Gastroesophageal sphincter (tissue), 4 donors: Measurements from ENCODE around the gene CREM. TPM values are rescaled to one million over a fixed set of nuclear protein-coding genes. Genes with fewer than 3 reads are reported as not detected.

Experiments
- ATAC-seq: fragments of 150-250 bp; one replicate; pipeline ENCODE4 v1.9.1; 2016; ENCODE audit warnings: mild to moderate bottlenecking, moderate library complexity
- H3K27ac ChIP-seq, 4 donors: fragments of 200-600 bp; sonication (generic) in 3 of 4; 1 replicate in 3 of 4; 2 replicates in 1 of 4; pipeline ENCODE4 v1.5.1; 2016 to 2019
- H3K27me3 ChIP-seq: fragments of 200-600 bp; sonication (generic); one replicate; pipeline ENCODE4 v1.5.1; 2019
- H3K36me3 ChIP-seq, 2 donors: fragments of 200-600 bp; sonication (generic); one replicate each; pipeline ENCODE4 v1.5.1; 2019; ENCODE audit warnings: control low read depth in 1 of 2
- H3K4me1 ChIP-seq, 3 donors: fragments of 200-600 bp; sonication (generic); 1 replicate in 2 of 3; 2 replicates in 1 of 3; pipeline ENCODE4 v1.5.1; 2016 to 2019; ENCODE audit warnings: control low read depth in 2 of 3
- H3K4me3 ChIP-seq, 2 donors: fragments of 200-600 bp; sonication (generic); one replicate each; pipeline ENCODE4 v1.5.1; 2019; ENCODE audit warnings: mild to moderate bottlenecking in 1 of 2, moderate library complexity in 1 of 2
- H3K9me3 ChIP-seq, 3 donors: fragments of 200-600 bp; sonication (generic); one replicate each; pipeline ENCODE4 v1.5.1; 2017 to 2019; ENCODE audit warnings: control low read depth in 2 of 3
- EP300 ChIP-seq: sonication (generic); formaldehyde crosslinking; IDR thresholded peaks from one replicate; pipeline ENCODE4 v1.6.1; 2017; ENCODE audit warnings: antibody characterized with exemption, mild to moderate bottlenecking
- POLR2A ChIP-seq, 2 donors: fragments of 450-650 bp; IDR thresholded peaks; one replicate each; pipeline ENCODE4 v1.6.1; 2017; ENCODE audit warnings: antibody characterized with exemption in 2 of 2, mild to moderate bottlenecking in 2 of 2, moderate library complexity in 1 of 2
- POLR2AphosphoS5 ChIP-seq: sonication (generic); formaldehyde crosslinking; IDR thresholded peaks from one replicate; pipeline ENCODE4 v1.6.1; 2017; ENCODE audit warnings: antibody characterized with exemption
- whole genome bisulfite sequencing, 2 donors: methylation state at CpG; one replicate each; pipeline ENCODE4 v1.1.5; 2018; ENCODE audit warnings: low coverage in 1 of 2; 5-methylcytosine and 5-hydroxymethylcytosine counted together
- total RNA-seq, 4 donors: library from RNA; depleted of rRNA; stranded (reverse); fragments of >200 nt; gene quantifications; one replicate each; pipeline ENCODE4 v1.1.0, GENCODE V29; 2016
- TF ChIP-seq, protein P1 (sequence below), 4 experiments: fragments of 200-600 bp in 2 of 4; fragments of 450-650 bp in 2 of 4; sonication (generic) in 1 of 4; IDR thresholded peaks; one replicate each; pipeline ENCODE4 v1.5.1; 2017 to 2019; ENCODE audit warnings: antibody characterized with exemption in 4 of 4, mild to moderate bottlenecking in 2 of 4, moderate library complexity in 2 of 4

CREM gene
- total RNA-seq, 4 donors from 2014 or later: 37.7 to 78.1 (median 47.1) TPM

DNA sequence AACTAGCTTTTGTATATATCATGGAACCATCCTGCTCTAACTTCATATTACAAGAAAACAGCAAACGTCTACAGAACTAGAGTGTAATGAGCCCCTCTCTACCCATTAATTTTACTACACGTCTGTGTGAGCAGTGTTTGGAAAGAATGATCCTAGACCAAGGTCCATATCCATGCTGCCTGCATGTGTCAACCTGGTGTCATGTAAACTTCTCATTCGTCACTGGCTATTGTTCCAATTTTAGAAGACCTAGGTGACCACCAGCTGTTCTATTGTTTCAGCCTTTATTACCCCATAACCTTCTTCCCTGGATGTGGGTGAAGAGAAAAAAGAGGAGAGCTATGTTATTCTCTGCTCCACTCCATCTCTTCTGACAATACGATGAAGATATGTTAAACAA is 77.1 kb downstream of the CREM start:
- Histone ChIP-seq H3K27me3 (no peaks in the 10 kb centered on the region), H3K4me3 (no peak overlapping the region), H3K9me3 (no peaks in the 10 kb centered on the region), H3K36me3 (peaks cover 0 to 16% of the 10 kb centered on the region in 2 donors), H3K4me1 (peaks cover 0 to 2% (median 0%) of the 10 kb centered on the region in 3 donors), H3K27ac (no peak overlapping the region)
- ATAC-seq: no peak
- TF ChIP-seq POLR2AphosphoS5 (no peak), EP300 (no peak), POLR2A (IDR thresholded peaks at IDR 0.05) (no peak)
- TF ChIP-seq, protein P1, sequence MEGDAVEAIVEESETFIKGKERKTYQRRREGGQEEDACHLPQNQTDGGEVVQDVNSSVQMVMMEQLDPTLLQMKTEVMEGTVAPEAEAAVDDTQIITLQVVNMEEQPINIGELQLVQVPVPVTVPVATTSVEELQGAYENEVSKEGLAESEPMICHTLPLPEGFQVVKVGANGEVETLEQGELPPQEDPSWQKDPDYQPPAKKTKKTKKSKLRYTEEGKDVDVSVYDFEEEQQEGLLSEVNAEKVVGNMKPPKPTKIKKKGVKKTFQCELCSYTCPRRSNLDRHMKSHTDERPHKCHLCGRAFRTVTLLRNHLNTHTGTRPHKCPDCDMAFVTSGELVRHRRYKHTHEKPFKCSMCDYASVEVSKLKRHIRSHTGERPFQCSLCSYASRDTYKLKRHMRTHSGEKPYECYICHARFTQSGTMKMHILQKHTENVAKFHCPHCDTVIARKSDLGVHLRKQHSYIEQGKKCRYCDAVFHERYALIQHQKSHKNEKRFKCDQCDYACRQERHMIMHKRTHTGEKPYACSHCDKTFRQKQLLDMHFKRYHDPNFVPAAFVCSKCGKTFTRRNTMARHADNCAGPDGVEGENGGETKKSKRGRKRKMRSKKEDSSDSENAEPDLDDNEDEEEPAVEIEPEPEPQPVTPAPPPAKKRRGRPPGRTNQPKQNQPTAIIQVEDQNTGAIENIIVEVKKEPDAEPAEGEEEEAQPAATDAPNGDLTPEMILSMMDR (IDR thresholded peaks at IDR 0.05): no peak
- 41 to 67% methylated on average over 3 to 4 of the region's 4 CpGs for WGBS, 2 donors

DNA sequence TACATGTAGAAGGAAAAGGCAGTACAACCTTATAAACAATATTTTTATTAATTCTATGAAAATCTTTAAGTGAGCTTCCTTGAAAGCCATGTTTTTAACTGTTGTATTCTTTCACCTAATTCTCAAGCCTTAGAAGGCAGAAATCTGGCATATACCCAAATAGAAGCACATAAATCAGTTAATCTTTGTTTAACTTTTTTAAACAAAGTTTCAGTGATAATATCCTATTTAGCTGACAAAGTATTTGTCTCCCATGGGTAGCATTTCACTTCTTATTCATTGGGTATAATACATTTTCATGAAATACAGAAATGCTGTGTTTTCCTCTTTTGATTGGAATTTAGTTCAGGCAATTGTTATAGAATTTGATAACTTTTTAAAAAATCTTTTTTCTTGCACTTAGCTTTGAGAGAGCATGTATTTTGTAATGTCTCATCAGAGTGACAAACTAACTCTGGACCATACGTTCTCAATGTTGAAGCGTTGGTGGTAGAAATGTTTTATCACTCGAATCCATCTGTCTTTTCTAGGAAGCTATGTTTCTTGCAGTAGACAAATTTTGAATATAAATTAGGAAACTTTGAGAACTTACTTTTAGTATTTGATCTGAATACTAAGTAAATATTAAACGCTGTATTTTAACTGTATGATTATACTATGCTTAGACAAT is 78.1 kb downstream of the CREM start:
- H3K9me3 ChIP-seq: no peaks in the 10 kb centered on the region
- no peak overlapping the region for H3K27ac ChIP-seq
- no peak overlapping the region for H3K4me3 ChIP-seq
- WGBS, 2 donors: 73 to 90% methylated on average over 4 of the region's 4 CpGs
- no peaks in the 10 kb centered on the region for H3K27me3 ChIP-seq
- TF ChIP-seq, protein P1 (IDR thresholded peaks at IDR 0.05): no peak
- TF ChIP-seq POLR2A (IDR thresholded peaks at IDR 0.05) (no peak), EP300 (no peak), POLR2AphosphoS5 (no peak)
- H3K36me3 ChIP-seq: peaks cover 0 to 22% of the 10 kb centered on the region in 2 donors
- peaks cover 0 to 2% (median 0%) of the 10 kb centered on the region in 3 donors for H3K4me1 ChIP-seq
- ATAC-seq: no peak

DNA sequence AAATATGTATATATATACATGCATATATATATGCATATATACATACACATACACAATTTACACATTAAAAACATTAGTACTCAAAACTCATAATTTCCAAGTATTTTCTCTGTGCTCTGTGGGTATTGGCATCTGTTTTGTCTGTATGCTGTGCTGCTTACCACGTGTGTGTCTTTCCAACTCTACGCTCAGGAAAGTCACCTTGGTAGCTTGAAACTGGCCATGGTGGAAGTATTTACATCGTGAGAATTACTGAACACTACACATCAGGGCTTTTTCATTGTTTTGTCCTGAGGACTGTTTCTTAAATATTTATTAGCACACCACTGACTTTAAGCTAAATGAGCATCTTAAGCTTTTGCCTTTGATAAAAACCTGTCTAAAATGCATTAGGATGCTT is 79.6 kb downstream of the CREM start:
- H3K9me3 ChIP-seq: no peaks in the 10 kb centered on the region
- 85 to 100% methylated on average over 1 to 3 of the region's 3 CpGs for WGBS, 2 donors
- H3K4me3 ChIP-seq: no peak overlapping the region
- H3K36me3 ChIP-seq: peaks cover 0 to 23% of the 10 kb centered on the region in 2 donors
- TF ChIP-seq, protein P1 (IDR thresholded peaks at IDR 0.05): no peak
- TF ChIP-seq POLR2AphosphoS5 (no peak), EP300 (no peak), POLR2A (IDR thresholded peaks at IDR 0.05) (no peak)
- peaks cover 0 to 2% (median 0%) of the 10 kb centered on the region in 3 donors for H3K4me1 ChIP-seq
- H3K27me3 ChIP-seq: no peaks in the 10 kb centered on the region
- no peak for ATAC-seq
- H3K27ac ChIP-seq: no peak overlapping the region

DNA sequence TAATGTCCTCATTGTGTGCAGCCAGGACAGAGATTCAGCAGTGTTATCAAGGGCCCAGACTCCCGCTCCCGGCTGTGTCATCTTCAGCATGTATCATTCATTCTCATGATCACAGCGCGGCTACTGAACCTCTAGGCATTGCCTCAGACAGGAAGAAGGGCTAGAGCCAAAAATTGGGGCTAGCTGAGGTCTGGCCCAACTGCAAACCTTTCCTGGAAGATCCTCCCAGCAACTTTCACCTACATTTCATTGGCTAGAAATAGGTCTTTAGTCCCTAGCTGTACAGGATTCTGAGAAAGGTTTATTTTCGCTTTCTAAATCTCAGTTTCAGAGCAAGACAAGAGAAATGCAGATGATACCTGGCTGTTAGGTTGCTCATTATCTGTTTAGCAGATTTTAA is 81.9 kb downstream of the CREM start:
- no peak for TF ChIP-seq EP300
- TF ChIP-seq, protein P1 (IDR thresholded peaks at IDR 0.05): no peak
- no peak for TF ChIP-seq POLR2AphosphoS5
- no peak for TF ChIP-seq POLR2A (IDR thresholded peaks at IDR 0.05)
- Histone ChIP-seq H3K27ac (no peak overlapping the region), H3K9me3 (no peaks in the 10 kb centered on the region), H3K4me1 (peaks cover 0 to 2% (median 0%) of the 10 kb centered on the region in 3 donors), H3K4me3 (no peak overlapping the region), H3K36me3 (peaks cover 0 to 31% of the 10 kb centered on the region in 2 donors), H3K27me3 (no peaks in the 10 kb centered on the region)
- WGBS, 2 donors: 89 to 100% methylated on average over 1 to 3 of the region's 5 CpGs
- ATAC-seq: no peak
